Esophagus muscularis mucosa (tissue), 4 donors: ENCODE data around the gene AVL9. TPM values are rescaled to one million over a fixed set of nuclear protein-coding genes. Genes with fewer than 3 reads are reported as not detected.

Experiments used
- DNase-seq: peaks from one replicate; pipeline ENCODE4 v3.0.0-alpha.2; 2017; ENCODE audit errors: extremely low spot score
- H3K27ac ChIP-seq, 4 donors: fragments of 200-600 bp; sonication (generic); replicated peaks in 1 of 4; 1 replicate in 3 of 4; 2 replicates in 1 of 4; pipeline ENCODE4 v1.5.1; 2016 to 2019; ENCODE audit warnings: mild to moderate bottlenecking in 1 of 4
- H3K27me3 ChIP-seq, 4 donors: fragments of 200-600 bp; sonication (generic); one replicate each; pipeline versions ENCODE4 v1.5.1 to v1.6.0; 2016 to 2019
- H3K36me3 ChIP-seq, 4 donors: fragments of 200-600 bp; sonication (generic); one replicate each; pipeline ENCODE4 v1.5.1; 2016 to 2019
- H3K4me1 ChIP-seq, 4 donors: fragments of 200-600 bp; sonication (generic); one replicate each; pipeline ENCODE4 v1.5.1; 2016 to 2019
- H3K4me3 ChIP-seq, 4 donors: fragments of 200-600 bp; sonication (generic); 1 replicate in 2 of 4; 2 replicates in 2 of 4; pipeline ENCODE4 v1.5.1; 2016 to 2019; ENCODE audit warnings: mild to moderate bottlenecking in 4 of 4, moderate library complexity in 1 of 4
- H3K9me3 ChIP-seq, 4 donors: fragments of 200-600 bp; sonication (generic); 1 replicate in 3 of 4; 2 replicates in 1 of 4; pipeline ENCODE4 v1.5.1; 2016 to 2019
- CTCF ChIP-seq, 3 experiments: fragments of 200-600 bp in 2 of 3; fragments of 450-650 bp in 1 of 3; sonication (generic) in 2 of 3; IDR thresholded peaks; one replicate each; pipeline ENCODE4 v1.5.1; 2017 to 2019; ENCODE audit warnings: antibody characterized with exemption in 3 of 3, mild to moderate bottlenecking in 2 of 3, moderate library complexity in 1 of 3
- EP300 ChIP-seq: sonication (generic); formaldehyde crosslinking; IDR thresholded peaks from one replicate; pipeline ENCODE4 v1.6.1; 2017; ENCODE audit warnings: antibody characterized with exemption
- POLR2A ChIP-seq: fragments of 450-650 bp; IDR thresholded peaks from one replicate; pipeline ENCODE4 v1.6.1; 2017; ENCODE audit warnings: antibody characterized with exemption, moderate library complexity, mild to moderate bottlenecking, low read depth
- POLR2AphosphoS5 ChIP-seq, 2 donors: sonication (generic); formaldehyde crosslinking; IDR thresholded peaks; one replicate each; pipeline ENCODE4 v1.6.1; 2017; ENCODE audit warnings: antibody characterized with exemption in 2 of 2
- WGBS: methylation state at CpG from one replicate; pipeline ENCODE4 v1.1.5; 2018; 5-methylcytosine and 5-hydroxymethylcytosine counted together
- intact Hi-C: fragments of 100-400 bp; cut with DNase I; formaldehyde crosslinking; loops from one replicate; pipeline ENCODE4 v1.15.1; 2023
- total RNA-seq, 4 donors: library from RNA; depleted of rRNA; stranded (reverse); fragments of >200 nt; gene quantifications; one replicate each; pipeline versions ENCODE4 v1.1.0 to v1.2.1, GENCODE V29; 2016

AVL9 gene
- total RNA-seq, 4 donors from 2014 or later = 18.8 to 27.7 (median 21.3) TPM

- peaks cover 10 to 39% (median 27%) of the 10 kb centered on the region in 4 donors for H3K4me1 ChIP-seq
- no peaks in the 10 kb centered on the region for H3K27me3 ChIP-seq
- intact Hi-C loops = no loop called here
- DNase-seq = no peak
- peaks cover 0 to 10% (median 0%) of the 10 kb centered on the region in 4 donors for H3K36me3 ChIP-seq
- no peak overlapping the region for H3K4me3 ChIP-seq
- no peak overlapping the region for H3K27ac ChIP-seq
- TF ChIP-seq POLR2A = no peak
- no peak for TF ChIP-seq POLR2AphosphoS5 (IDR thresholded peaks at IDR 0.05)
- no peak for TF ChIP-seq EP300
- TF ChIP-seq CTCF (IDR thresholded peaks at IDR 0.05) = no peak
- no peaks in the 10 kb centered on the region for H3K9me3 ChIP-seq
- 55% methylated on average over 8 of the region's 8 CpGs for WGBS
Observed at GRCh38 chr7:32533276-32534029, 38.2 kb downstream of the AVL9 start.

DNA sequence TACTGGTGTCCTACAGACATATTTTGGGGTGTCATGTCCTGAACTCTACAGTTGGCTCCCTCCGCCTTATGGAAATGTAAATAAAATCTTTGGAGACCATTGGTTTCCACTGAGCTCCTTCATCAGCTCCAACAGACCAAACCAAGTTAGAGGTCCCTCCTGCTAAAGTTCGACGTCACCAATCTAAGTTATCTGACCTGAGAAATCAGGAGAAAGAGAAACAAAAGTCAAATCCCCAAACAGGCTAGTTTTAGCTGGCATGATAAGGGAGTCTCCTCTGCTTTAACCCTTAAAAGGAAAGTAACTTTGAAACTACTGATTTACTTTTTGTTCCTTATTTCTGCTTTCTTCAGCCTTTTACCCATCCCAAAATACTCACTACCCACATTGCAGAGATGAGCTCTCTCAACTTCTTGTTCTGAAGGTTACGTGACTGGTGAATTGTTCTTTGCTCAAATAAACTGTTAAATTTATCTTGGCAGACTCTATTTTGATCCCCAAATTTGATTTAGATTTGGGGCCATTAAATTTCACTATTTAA, 39.9 kb downstream of the AVL9 start:
- Histone ChIP-seq H3K4me3 (no peak overlapping the region), H3K4me1 (peaks cover 10 to 39% (median 27%) of the 10 kb centered on the region in 4 donors), H3K9me3 (no peaks in the 10 kb centered on the region), H3K27me3 (no peaks in the 10 kb centered on the region), H3K27ac (no peak overlapping the region), H3K36me3 (peaks cover 0 to 10% (median 0%) of the 10 kb centered on the region in 4 donors)
- no peak for DNase-seq
- WGBS = 63% methylated on average over 4 of the region's 4 CpGs
- TF ChIP-seq CTCF (IDR thresholded peaks at IDR 0.05) (no peak), EP300 (no peak), POLR2AphosphoS5 (IDR thresholded peaks at IDR 0.05) (no peak), POLR2A (no peak)
- intact Hi-C loops = no loop called here

DNA sequence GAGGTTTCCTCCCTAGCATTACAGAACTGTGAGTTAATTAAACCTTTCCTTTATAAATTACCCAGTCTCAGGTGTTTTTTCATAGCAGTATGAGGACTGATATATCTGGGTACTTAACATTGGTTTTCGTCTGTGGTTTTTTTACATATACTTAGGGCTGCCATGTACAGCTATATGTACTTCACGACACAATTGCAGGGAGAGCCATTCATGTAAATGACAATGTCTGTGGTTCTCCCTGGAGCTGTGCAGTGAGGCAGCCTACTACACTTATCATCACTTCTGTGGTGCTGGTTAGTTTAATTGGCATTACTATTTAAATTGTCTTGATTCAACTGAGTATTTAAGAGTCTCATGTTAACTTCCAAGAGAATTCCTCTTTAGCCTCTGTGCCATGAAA, 40.7 kb downstream of the AVL9 start:
- Histone ChIP-seq H3K9me3 (no peaks in the 10 kb centered on the region), H3K27me3 (no peaks in the 10 kb centered on the region), H3K27ac (no peak overlapping the region), H3K4me3 (no peak overlapping the region), H3K36me3 (peaks cover 0 to 10% (median 0%) of the 10 kb centered on the region in 4 donors), H3K4me1 (peaks cover 10 to 36% (median 26%) of the 10 kb centered on the region in 4 donors)
- TF ChIP-seq EP300 (no peak), POLR2AphosphoS5 (IDR thresholded peaks at IDR 0.05) (no peak), POLR2A (no peak), CTCF (IDR thresholded peaks at IDR 0.05) (no peak)
- no peak for DNase-seq
- intact Hi-C loops = no loop called here
- WGBS = 93% methylated on average over 2 of the region's 2 CpGs

DNA sequence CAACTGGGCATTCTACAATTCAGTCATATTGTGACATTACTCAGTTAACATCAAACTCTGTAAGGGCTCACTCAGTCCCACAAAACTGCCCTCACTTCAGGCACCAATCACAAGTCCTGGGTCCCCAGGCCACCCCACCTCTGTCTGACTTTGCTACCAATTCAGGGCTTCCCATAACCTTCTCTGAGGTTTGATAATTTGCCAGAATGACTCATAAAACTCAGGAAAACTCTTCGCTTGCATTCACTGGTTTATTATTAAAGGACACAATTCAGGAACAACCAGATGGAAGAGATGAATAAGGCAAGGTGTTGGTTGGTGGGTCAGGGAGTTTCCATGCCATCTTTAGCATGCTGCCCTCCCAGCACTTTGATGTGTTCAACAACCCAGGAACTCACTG, 41.3 kb downstream of the AVL9 start:
- H3K36me3 ChIP-seq = peaks cover 0 to 7% (median 0%) of the 10 kb centered on the region in 4 donors
- DNase-seq = no peak
- 0% methylated on average over 1 of the region's 1 CpG for WGBS

More for the DNA sequence above, 41.3 kb downstream of the AVL9 start:
- Histone ChIP-seq H3K9me3 (no peaks in the 10 kb centered on the region), H3K4me3 (no peak overlapping the region), H3K27ac (no peak overlapping the region), H3K27me3 (no peaks in the 10 kb centered on the region), H3K4me1 (peaks cover 10 to 36% (median 25%) of the 10 kb centered on the region in 4 donors)
- intact Hi-C loops = no loop called here
- no peak for TF ChIP-seq POLR2AphosphoS5 (IDR thresholded peaks at IDR 0.05)
- no peak for TF ChIP-seq POLR2A
- TF ChIP-seq CTCF (IDR thresholded peaks at IDR 0.05) = no peak
- no peak for TF ChIP-seq EP300
